Activated CD8-positive, alpha-beta memory T cell treated with anti-CD3 and anti-CD28 coated beads, Interleukin-2, amount 50 U/mL, for 24 hours (primary cell): ENCODE results near the gene GALNT14.

Source experiments
- DNase-seq: peaks from one replicate; pipeline ENCODE4 v3.0.0-alpha.2; 2020; ENCODE audit errors: extremely low read depth

The GALNT14 gene

DNA sequence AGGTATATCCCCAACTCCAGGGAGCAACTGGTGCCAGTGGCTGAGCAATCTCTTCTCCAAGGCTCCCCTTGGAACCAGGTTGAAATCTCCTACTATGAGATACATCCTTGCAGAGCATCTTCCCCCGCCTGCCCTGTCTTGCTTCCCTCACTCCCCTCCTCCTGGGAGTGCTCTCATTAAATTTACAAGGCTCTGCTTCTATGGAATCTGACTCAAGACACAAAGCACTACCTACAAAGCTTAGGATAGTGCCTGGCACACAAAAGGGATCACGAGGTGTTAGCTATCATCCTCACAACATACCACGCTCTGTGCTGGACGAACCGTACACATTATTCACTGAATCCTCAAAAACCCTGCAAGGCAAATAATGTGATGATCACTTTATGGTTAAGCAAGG, 121.6 kb downstream of the GALNT14 start:
- DNase-seq, result no peak

DNA sequence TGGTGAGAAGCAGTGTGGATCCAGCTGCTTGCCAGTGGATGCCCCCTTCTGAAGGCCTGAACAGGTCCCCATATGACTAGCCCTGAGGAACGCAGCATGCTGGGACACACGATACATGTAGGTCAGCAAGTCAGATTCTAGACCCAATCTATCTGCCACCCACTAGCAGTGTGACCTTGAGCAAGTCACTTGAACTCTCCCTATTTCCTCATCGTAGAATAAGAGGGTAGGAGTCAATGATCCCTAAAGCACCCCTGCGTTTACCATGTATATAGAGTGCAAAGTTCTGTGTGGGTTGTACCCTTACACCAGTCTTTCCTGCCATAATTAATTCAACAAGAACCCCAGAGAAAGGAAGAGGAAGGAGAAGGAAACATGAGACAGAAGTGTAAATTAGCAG, 123.7 kb downstream of the GALNT14 start:
- no peak for DNase-seq

DNA sequence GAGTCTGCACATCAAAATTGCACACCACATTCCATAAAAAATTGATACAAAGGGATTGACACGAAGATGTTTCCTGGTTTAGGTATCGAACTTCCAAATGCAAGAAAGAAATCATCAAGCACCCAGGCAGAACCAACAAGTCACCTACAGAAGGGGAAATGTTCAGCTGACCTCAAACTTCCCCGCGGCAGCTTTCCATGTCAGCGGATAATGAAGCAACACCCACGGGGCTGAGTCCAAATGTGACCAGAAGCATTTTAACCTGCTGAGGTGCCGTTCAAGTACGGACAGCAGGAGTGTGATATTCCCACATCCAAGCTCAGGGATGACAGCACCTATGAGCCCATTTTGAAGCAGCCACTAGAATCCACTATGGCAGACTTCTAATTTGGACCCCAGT, 124.9 kb downstream of the GALNT14 start:
- DNase-seq, result no peak

- no peak for DNase-seq
Measured at GRCh38 chr2:31012406-31012805, 125.8 kb downstream of the GALNT14 start.

DNA sequence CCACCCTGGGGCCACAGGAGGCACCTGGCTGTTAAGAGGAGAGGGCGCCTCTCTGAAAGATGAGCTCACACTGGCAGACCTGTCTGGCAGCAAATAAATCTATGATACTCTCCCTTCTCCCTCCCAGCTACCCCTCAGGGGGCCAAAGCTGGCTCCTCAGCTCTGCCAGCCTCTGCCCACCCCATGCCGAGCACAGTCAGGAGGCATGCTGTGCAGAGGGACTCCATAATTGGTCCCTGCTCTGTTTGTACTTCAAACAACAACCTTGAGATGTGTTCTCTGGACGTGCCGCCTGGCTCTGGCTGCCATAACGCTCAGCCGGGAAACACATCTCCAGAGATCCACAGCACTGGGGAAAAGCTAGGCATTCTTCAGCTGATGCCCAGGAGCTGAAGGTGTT, 126.7 kb downstream of the GALNT14 start:
- no peak for DNase-seq

DNA sequence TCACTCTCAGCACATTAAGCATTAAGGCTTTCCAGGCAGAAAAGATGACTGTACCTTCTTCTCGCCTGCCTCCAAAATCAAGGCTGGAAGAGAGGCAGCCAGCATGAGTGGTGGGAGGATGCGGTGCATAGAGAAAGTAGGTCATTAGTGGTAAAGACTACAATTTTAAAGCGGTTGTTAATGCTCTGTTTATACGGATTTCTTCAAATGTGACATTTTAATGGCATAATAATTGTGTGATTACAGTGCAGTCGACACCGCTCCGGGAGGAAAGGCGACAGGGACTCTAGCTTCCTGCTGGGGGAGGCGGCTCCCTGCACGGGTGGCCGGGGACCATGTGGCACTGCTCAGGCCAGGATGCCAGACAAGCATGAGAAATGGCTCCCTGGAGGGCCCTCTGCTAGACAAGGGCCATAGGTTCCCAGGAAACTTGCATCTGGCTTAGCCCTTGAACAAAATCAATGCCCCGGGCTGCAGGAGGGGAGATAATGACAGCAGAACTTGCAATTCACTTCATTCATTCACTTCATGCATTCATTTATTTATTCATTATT, 129.6 kb downstream of the GALNT14 start:
- DNase-seq, result no peak

DNA sequence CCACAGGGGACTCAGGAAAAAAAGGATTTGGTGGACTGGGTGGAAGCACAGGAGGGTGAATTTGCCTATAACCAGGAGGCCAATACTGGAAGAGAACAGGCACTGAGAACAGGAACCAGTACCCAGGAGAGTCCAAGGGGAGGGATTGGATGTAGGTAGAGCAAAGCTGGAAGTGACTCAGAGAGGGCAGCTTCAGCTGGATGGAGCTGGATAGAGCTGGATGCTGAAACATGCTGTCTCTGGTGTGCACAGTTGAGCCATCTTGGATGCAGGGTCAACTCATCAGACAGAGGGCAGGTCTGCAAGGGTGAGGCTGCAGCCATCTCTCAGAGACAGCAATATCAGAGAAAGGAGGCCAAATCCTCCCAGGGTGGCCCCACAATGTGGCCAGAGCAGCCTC, 134.0 kb downstream of the GALNT14 start:
- no peak for DNase-seq

DNA sequence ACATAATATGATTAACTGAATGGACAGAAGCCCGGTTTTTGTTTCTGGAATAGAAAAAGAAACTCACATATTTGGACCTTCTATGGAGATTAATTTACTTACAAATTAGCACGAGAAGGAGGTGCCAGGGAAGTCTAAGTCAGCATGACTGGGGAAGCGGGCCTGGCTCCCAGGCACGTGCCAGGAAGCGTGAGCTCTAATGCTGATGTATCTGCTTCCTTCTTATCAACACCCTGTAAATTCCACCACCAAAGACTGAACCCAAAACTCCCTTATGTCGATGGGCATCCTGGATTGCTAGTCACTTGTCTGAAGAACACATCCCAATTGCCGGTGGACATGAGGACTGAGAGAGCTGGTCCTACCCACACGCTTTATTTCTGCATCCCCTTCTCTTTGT, 134.5 kb downstream of the GALNT14 start:
- DNase-seq, result no peak

DNA sequence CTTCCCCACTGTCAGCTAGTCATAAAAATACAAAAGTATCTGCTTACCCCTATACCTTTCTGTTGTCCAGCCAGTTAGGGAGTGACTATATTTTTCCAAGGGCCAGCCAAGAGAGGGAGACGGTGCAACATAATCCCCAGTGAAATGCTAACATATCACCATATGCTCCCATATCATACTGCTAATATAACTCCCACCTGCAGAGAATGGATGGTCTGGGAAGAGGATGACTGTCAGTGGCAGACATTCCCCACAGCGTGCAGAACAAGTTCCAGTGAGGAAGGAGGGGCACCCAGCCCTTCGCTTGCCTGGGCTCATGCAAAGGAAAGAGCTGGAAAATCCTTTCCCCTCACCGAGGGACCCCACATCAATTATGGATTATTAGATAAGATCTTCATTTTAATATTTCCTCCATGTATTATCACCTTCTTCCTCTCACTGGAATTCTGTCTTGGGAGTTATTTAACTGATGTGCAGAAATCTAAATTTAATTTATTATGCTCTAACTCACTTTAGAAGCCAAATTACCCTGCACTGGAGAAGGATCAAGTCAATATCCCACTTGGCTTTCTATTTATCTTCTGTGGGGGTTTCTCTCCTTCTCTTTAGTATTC, 135.6 kb downstream of the GALNT14 start:
- DNase-seq, result no peak

GRCh38 chr2:31000970-31001369, 137.3 kb downstream of the GALNT14 start:
- DNase-seq, result no peak

DNA sequence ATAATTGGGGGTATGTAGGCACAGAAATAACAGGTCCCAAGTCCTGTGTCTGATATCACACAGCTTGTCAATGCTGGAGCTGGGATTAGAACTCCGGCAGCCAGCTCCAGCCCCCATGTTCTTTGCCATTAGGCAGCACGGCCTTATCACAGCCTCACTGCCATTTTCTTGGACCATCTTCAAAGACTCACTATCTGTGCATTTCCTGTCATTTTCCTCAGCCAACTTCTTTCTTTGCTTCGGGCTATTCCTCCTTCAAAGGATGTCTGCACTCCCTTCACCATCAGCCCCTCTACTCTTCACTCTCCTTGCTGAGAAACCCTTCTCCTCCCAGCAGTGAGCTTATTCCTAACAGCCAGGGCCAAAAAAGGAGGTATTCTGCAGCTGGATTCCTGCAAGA, 139.6 kb downstream of the GALNT14 start:
- no peak for DNase-seq

- no peak for DNase-seq
Measured at GRCh38 chr2:30997979-30998378, 140.3 kb downstream of the GALNT14 start.

- no peak for DNase-seq
Measured at GRCh38 chr2:30994227-30995056, 143.8 kb downstream of the GALNT14 start.

DNA sequence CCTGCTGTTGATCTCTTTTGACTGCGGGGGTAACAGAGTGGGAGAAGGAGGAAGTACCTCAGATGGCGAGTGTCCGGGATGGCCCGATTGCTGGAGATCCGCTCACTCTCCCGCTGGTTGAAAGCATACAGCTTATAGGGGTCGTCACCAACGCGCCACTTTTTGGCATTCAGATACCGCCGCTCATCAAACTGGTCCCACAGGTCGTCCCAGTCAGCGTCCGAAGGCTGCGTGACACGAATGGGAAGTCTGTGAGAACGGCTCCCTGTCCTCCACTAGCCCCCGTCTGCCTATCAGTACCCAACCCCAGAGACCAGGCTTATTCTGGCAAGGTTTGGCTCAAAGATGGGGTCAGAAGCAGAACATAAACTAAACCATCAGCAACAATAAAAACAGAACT, 145.5 kb downstream of the GALNT14 start:
- DNase-seq, result no peak

GRCh38 chr2:30990671-30991070, 147.6 kb downstream of the GALNT14 start:
- DNase-seq, result no peak

GRCh38 chr2:30990176-30990575, 148.1 kb downstream of the GALNT14 start:
- DNase-seq, result no peak

DNA sequence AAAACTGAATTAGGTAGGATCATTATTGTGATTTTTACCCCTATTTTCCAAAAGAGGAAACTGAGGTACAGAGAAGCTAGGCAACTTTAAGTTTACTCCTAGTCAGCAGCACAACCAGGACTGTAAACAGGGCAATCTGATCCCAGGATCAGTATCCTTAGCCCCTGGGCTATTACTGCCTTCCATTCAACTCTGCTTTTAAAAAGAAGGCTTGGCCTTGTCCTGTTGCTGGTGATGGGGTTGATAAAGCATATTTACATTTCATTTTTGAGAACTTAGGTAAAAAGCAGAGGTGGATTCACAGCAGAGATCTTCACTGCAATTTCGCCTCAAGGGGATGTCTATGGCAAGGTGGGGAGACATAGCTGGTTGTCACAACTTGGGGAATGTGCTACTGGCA, 148.5 kb downstream of the GALNT14 start:
- no peak for DNase-seq

DNA sequence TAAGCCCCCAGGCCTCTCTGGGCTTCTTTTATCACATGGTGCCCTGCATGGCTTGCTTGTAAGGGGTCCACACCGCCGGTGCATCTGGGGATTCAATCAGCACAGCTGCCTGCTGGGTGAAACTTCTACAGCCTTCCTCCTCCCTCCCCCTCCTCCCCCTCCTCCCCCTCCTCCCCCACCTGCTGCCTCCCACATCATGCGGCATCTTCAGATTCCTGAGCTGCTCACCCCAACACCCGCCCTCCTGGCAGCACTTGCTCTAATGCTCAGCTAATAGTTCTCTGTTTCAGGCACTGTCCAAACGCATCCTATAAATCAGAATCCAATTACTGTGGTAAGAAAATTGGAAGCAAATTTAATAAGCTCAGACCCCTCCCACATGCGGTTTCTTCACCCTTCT, 150.7 kb downstream of the GALNT14 start:
- no peak for DNase-seq

- no peak for DNase-seq
Measured at GRCh38 chr2:30986231-30986580, 152.0 kb downstream of the GALNT14 start.

GRCh38 chr2:30985493-30986230, 152.6 kb downstream of the GALNT14 start:
- no peak for DNase-seq

DNA sequence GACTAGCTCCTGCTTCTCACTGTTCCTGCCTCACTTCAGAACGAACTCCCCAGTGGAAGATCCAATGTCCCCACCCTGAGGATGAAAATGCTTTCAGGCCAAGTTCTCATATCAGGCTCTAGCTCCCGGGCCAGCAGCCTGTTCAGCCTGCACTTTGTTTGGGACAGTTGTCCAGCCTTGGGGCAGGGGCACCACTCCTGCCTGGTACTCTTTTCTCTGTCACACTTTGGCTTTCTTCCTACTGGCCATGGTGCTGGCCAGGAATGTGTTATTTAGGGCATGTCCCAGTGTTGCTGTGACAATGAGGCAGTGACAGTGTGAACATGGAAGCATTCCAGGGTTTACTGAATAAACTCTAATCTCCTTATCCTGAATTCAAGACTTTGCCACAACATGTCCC, 154.1 kb downstream of the GALNT14 start:
- DNase-seq, result no peak

DNA sequence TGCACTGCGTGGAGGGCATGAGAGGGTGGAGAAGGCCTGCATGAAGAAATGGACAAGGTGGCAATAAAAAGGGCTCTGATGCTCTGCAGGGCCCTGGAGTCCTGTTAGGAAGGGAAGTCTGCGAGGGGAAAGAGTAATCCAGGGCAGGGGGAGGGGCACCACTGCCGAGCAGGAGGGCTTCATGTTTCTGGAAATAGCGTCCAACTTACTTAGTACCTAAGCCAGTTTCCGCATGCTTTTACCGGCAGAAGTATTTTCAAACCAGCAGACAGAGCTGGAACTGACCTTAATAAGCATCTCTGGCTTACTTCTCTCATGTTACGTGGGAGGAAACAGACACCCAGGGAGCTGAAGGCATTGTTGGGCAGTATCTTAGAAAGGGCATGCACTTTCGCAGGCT, 156.7 kb downstream of the GALNT14 start:
- DNase-seq, result no peak

- DNase-seq, result no peak
Measured at GRCh38 chr2:30981096-30981495, 157.1 kb downstream of the GALNT14 start.
